Esophagus muscularis mucosa (tissue), 4 donors: ENCODE results near the gene RPS25. TPM values are rescaled to one million over a fixed set of nuclear protein-coding genes. Genes with fewer than 3 reads are reported as not detected.
"Not testable (repeated sequence)": the region's sequence is repeated elsewhere in the genome, so short reads cannot be mapped to it uniquely, and the experiment has no call there.

ENCODE experiments used
- DNase-seq: peaks from one replicate; pipeline ENCODE4 v3.0.0-alpha.2; 2017; ENCODE audit errors: extremely low spot score
- H3K27ac ChIP-seq, 4 donors: fragments of 200-600 bp; sonication (generic); replicated peaks in 1 of 4; 1 replicate in 3 of 4; 2 replicates in 1 of 4; pipeline ENCODE4 v1.5.1; 2016 to 2019; ENCODE audit warnings: mild to moderate bottlenecking in 1 of 4
- H3K27me3 ChIP-seq, 4 donors: fragments of 200-600 bp; sonication (generic); one replicate each; pipeline versions ENCODE4 v1.5.1 to v1.6.0; 2016 to 2019
- H3K36me3 ChIP-seq, 4 donors: fragments of 200-600 bp; sonication (generic); one replicate each; pipeline ENCODE4 v1.5.1; 2016 to 2019
- H3K4me1 ChIP-seq, 4 donors: fragments of 200-600 bp; sonication (generic); one replicate each; pipeline ENCODE4 v1.5.1; 2016 to 2019
- H3K4me3 ChIP-seq, 4 donors: fragments of 200-600 bp; sonication (generic); 1 replicate in 2 of 4; 2 replicates in 2 of 4; pipeline ENCODE4 v1.5.1; 2016 to 2019; ENCODE audit warnings: mild to moderate bottlenecking in 4 of 4, moderate library complexity in 1 of 4
- H3K9me3 ChIP-seq, 4 donors: fragments of 200-600 bp; sonication (generic); 1 replicate in 3 of 4; 2 replicates in 1 of 4; pipeline ENCODE4 v1.5.1; 2016 to 2019
- CTCF ChIP-seq, 3 experiments: fragments of 200-600 bp in 2 of 3; fragments of 450-650 bp in 1 of 3; sonication (generic) in 2 of 3; IDR thresholded peaks; one replicate each; pipeline ENCODE4 v1.5.1; 2017 to 2019; ENCODE audit warnings: antibody characterized with exemption in 3 of 3, mild to moderate bottlenecking in 2 of 3, moderate library complexity in 1 of 3
- EP300 ChIP-seq: sonication (generic); formaldehyde crosslinking; IDR thresholded peaks from one replicate; pipeline ENCODE4 v1.6.1; 2017; ENCODE audit warnings: antibody characterized with exemption
- POLR2A ChIP-seq: fragments of 450-650 bp; IDR thresholded peaks from one replicate; pipeline ENCODE4 v1.6.1; 2017; ENCODE audit warnings: antibody characterized with exemption, moderate library complexity, mild to moderate bottlenecking, low read depth
- POLR2AphosphoS5 ChIP-seq, 2 donors: sonication (generic); formaldehyde crosslinking; IDR thresholded peaks; one replicate each; pipeline ENCODE4 v1.6.1; 2017; ENCODE audit warnings: antibody characterized with exemption in 2 of 2
- WGBS: methylation state at CpG from one replicate; pipeline ENCODE4 v1.1.5; 2018; 5-methylcytosine and 5-hydroxymethylcytosine counted together
- intact Hi-C: fragments of 100-400 bp; cut with DNase I; formaldehyde crosslinking; loops from one replicate; pipeline ENCODE4 v1.15.1; 2023
- total RNA-seq, 4 donors: library from RNA; depleted of rRNA; stranded (reverse); fragments of >200 nt; gene quantifications; one replicate each; pipeline versions ENCODE4 v1.1.0 to v1.2.1, GENCODE V29; 2016

The RPS25 gene
- total RNA-seq, 4 donors from 2014 or later: 1,036 to 2,235 (median 1,740) TPM

GRCh38 chr11:119019996-119020395, 1.9 kb upstream of the RPS25 start:
- peaks cover 33 to 68% (median 56%) of the 10 kb centered on the region in 4 donors for H3K36me3 ChIP-seq

GRCh38 chr11:119017377-119017776, 766 bp downstream of the RPS25 start:
- Histone ChIP-seq H3K27ac (peak overlapping the region; percentile 91 to 95 (median 93)), H3K36me3 (peaks cover 49 to 67% (median 56%) of the 10 kb centered on the region in 4 donors), H3K4me3 (peak overlapping the region; percentile 70 to 99 (median 78)), H3K4me1 (peaks cover 36 to 55% (median 52%) of the 10 kb centered on the region in 4 donors)
- 3% methylated on average over 10 of the region's 10 CpGs for WGBS
- H3K9me3 ChIP-seq, DNase-seq, intact Hi-C loops, H3K27me3 ChIP-seq: not testable (repeated sequence)

More at GRCh38 chr11:119019996-119020395, 1.9 kb upstream of the RPS25 start:
- Histone ChIP-seq H3K4me3 (peak overlapping the region in 3 of 4 donors; percentile 70 to 78 (median 77)), H3K27ac (peak overlapping the region; percentile 91 to 95 (median 93)), H3K27me3 (no peaks in the 10 kb centered on the region), H3K9me3 (no peaks in the 10 kb centered on the region), H3K4me1 (peaks cover 40 to 67% (median 60%) of the 10 kb centered on the region in 4 donors)
- no peak for DNase-seq
- 45% methylated on average over 2 of the region's 2 CpGs for WGBS
- intact Hi-C loops: no loop called here
- TF ChIP-seq EP300 (no peak), CTCF (IDR thresholded peaks at IDR 0.05) (no peak), POLR2AphosphoS5 (IDR thresholded peaks at IDR 0.05) (no peak), POLR2A (no peak)

GRCh38 chr11:119016216-119017009, 1.7 kb downstream of the RPS25 start:
- peak overlapping the region; percentile 91 to 95 (median 93) for H3K27ac ChIP-seq
- intact Hi-C loops: no loop called here
- H3K36me3 ChIP-seq: peaks cover 47 to 67% (median 56%) of the 10 kb centered on the region in 4 donors
- H3K4me3 ChIP-seq: peak overlapping the region in 2 of 4 donors; percentile 70 to 78
- peaks cover 36 to 50% (median 46%) of the 10 kb centered on the region in 4 donors for H3K4me1 ChIP-seq
- TF ChIP-seq CTCF (IDR thresholded peaks at IDR 0.05): no peak
- no peak for TF ChIP-seq EP300
- TF ChIP-seq POLR2A: no peak
- TF ChIP-seq POLR2AphosphoS5 (IDR thresholded peaks at IDR 0.05): no peak
- no peaks in the 10 kb centered on the region for H3K27me3 ChIP-seq
- no peaks in the 10 kb centered on the region for H3K9me3 ChIP-seq
- WGBS: 72% methylated on average over 14 of the region's 14 CpGs
- no peak for DNase-seq

GRCh38 chr11:119015054-119015611, 3.0 kb downstream of the RPS25 start:
- 60% methylated on average over 8 of the region's 8 CpGs for WGBS
- no peaks in the 10 kb centered on the region for H3K27me3 ChIP-seq
- no peak overlapping the region for H3K4me3 ChIP-seq
- H3K9me3 ChIP-seq: no peaks in the 10 kb centered on the region
- DNase-seq: no peak
- H3K36me3 ChIP-seq: peaks cover 54 to 68% (median 61%) of the 10 kb centered on the region in 4 donors
- peaks cover 28 to 38% (median 34%) of the 10 kb centered on the region in 4 donors for H3K4me1 ChIP-seq
- no peak for TF ChIP-seq EP300
- TF ChIP-seq CTCF (IDR thresholded peaks at IDR 0.05): no peak
- TF ChIP-seq POLR2A: no peak
- no peak for TF ChIP-seq POLR2AphosphoS5 (IDR thresholded peaks at IDR 0.05)
- intact Hi-C loops: no loop called here
- peak overlapping the region in 1 of 4 donors; percentile 52 for H3K27ac ChIP-seq

GRCh38 chr11:119014209-119014924, 3.8 kb downstream of the RPS25 start:
- no peaks in the 10 kb centered on the region for H3K9me3 ChIP-seq
- DNase-seq: no peak
- TF ChIP-seq POLR2A (no peak), POLR2AphosphoS5 (IDR thresholded peaks at IDR 0.05) (no peak), EP300 (no peak), CTCF (IDR thresholded peaks at IDR 0.05) (no peak)
- no peak overlapping the region for H3K4me3 ChIP-seq
- H3K4me1 ChIP-seq: peaks cover 21 to 30% (median 26%) of the 10 kb centered on the region in 4 donors
- H3K36me3 ChIP-seq: peaks cover 54 to 76% (median 67%) of the 10 kb centered on the region in 4 donors
- peak overlapping the region in 1 of 4 donors; percentile 52 for H3K27ac ChIP-seq
- WGBS: 94% methylated on average over 17 of the region's 17 CpGs
- intact Hi-C loops: no loop called here
- no peaks in the 10 kb centered on the region for H3K27me3 ChIP-seq
